B cell (primary cell): ENCODE results near the gene SPACA7. TPM values are rescaled to one million over a fixed set of nuclear protein-coding genes. Genes with fewer than 3 reads are reported as not detected.

Source experiments
- ATAC-seq: fragments of 200-7000 bp; cut with Tn5 transposase; one replicate; pipeline ENCODE4 v1.10.0; 2021; ENCODE audit warnings: low read depth, mild to moderate bottlenecking, moderate number of reproducible peaks, moderate library complexity
- CTCF ChIA-PET: fragments of 350-600 bp; sonication (Branson Sonifier 250); formaldehyde crosslinking; loops from one replicate; lab custom pipeline; 2021; ENCODE audit warnings: antibody characterized with exemption, inconsistent platforms; lab: Charles Lee
- POLR2A ChIA-PET: fragments of 350-600 bp; sonication (Branson Sonifier 250); formaldehyde crosslinking; loops from one replicate; lab custom pipeline; 2021; ENCODE audit warnings: antibody characterized with exemption; lab: Charles Lee
- DNase-seq: peaks from one replicate; pipeline ENCODE4 v3.0.0; 2013
- H2AFZ ChIP-seq: 2 replicates; pipeline ENCODE4 v1.6.1; 2012; ENCODE audit warnings: mild to moderate bottlenecking, low read depth, low read length; ENCODE audit not compliant: insufficient read depth, poor library complexity, severe bottlenecking
- H3K27ac ChIP-seq, 2 donors: 1 replicate in 1 of 2; 2 replicates in 1 of 2; pipeline ENCODE4 v1.5.1; 2012 to 2013; ENCODE audit warnings: low read length in 2 of 2, mild to moderate bottlenecking in 2 of 2, moderate library complexity in 1 of 2
- H3K27me3 ChIP-seq, 4 experiments: fragments of 200-600 bp in 1 of 4; sonication (generic) in 1 of 4; replicated peaks in 1 of 4; 1 replicate in 2 of 4; 2 replicates in 2 of 4; pipeline versions ENCODE4 v1.6.1 to v1.7.0; 2013 to 2016; ENCODE audit warnings: low read length in 3 of 4, mild to moderate bottlenecking in 2 of 4, mixed read lengths in 1 of 4, moderate library complexity in 1 of 4; ENCODE audit not compliant: insufficient read depth in 4 of 4, control insufficient read depth in 3 of 4; ENCODE audit errors: control extremely low read depth in 1 of 4
- H3K36me3 ChIP-seq, 2 experiments: replicated peaks in 1 of 2; 1 replicate in 1 of 2; 2 replicates in 1 of 2; pipeline versions ENCODE4 v1.6.1 to v1.7.1; 2013; ENCODE audit warnings: low read length in 1 of 2; ENCODE audit not compliant: insufficient read depth in 2 of 2, control insufficient read depth in 1 of 2; ENCODE audit errors: control extremely low read depth in 1 of 2, extremely low read depth in 1 of 2
- H3K4me1 ChIP-seq, 2 donors: fragments of 200-600 bp in 1 of 2; sonication (generic) in 1 of 2; 1 replicate in 1 of 2; 2 replicates in 1 of 2; pipeline versions ENCODE4 v1.5.1 to v1.6.1; 2013 to 2017; ENCODE audit warnings: low read length in 2 of 2; ENCODE audit not compliant: control insufficient read depth in 2 of 2, insufficient read depth in 2 of 2
- H3K4me2 ChIP-seq: replicated peaks from 2 replicates; pipeline ENCODE3; 2012; ENCODE audit warnings: mild to moderate bottlenecking, low read depth, low read length; ENCODE audit not compliant: poor library complexity, severe bottlenecking
- H3K4me3 ChIP-seq, 5 experiments: fragments of 200-600 bp in 1 of 5; sonication (generic) in 1 of 5; 1 replicate in 3 of 5; 2 replicates in 2 of 5; pipeline versions ENCODE4 v1.5.1 to v1.7.0; 2011 to 2016; ENCODE audit warnings: low read length in 4 of 5, mild to moderate bottlenecking in 4 of 5, low read depth in 2 of 5, control low read depth in 1 of 5, moderate library complexity in 1 of 5; ENCODE audit not compliant: insufficient read depth in 1 of 5; ENCODE audit errors: control extremely low read depth in 1 of 5, extremely low read depth in 1 of 5
- H3K79me2 ChIP-seq: fragments of 200-600 bp; sonication (generic); one replicate; pipeline ENCODE4 v1.6.0; 2016; ENCODE audit warnings: low read length; ENCODE audit not compliant: control insufficient read depth, insufficient read depth
- H3K9ac ChIP-seq: fragments of 200-600 bp; sonication (generic); 2 replicates; pipeline ENCODE4 v1.6.1; 2017; ENCODE audit warnings: mild to moderate bottlenecking, low read length, moderate library complexity
- H3K9me3 ChIP-seq, 3 donors: one replicate each; pipeline versions ENCODE4 v1.6.1 to v1.7.1; 2013; ENCODE audit warnings: low read length in 2 of 3; ENCODE audit not compliant: control insufficient read depth in 2 of 3, insufficient read depth in 1 of 3; ENCODE audit errors: control extremely low read depth in 1 of 3
- H4K20me1 ChIP-seq: 2 replicates; pipeline ENCODE4 v1.6.0; 2012; ENCODE audit warnings: mild to moderate bottlenecking, low read length; ENCODE audit not compliant: insufficient read depth, control insufficient read depth, poor library complexity, severe bottlenecking
- H3K27ac Mint-ChIP-seq: one replicate; pipeline ENCODE4 v1.8.0; 2021; ENCODE audit warnings: mixed read lengths
- H3K27me3 Mint-ChIP-seq: one replicate; pipeline ENCODE4 v1.8.0; 2021; ENCODE audit warnings: mixed read lengths
- H3K4me1 Mint-ChIP-seq: one replicate; pipeline ENCODE4 v1.8.0; 2021; ENCODE audit warnings: mixed read lengths
- H3K4me3 Mint-ChIP-seq: one replicate; pipeline ENCODE4 v1.8.0; 2021; ENCODE audit warnings: mixed read lengths
- H3K9me3 Mint-ChIP-seq: one replicate; pipeline ENCODE4 v1.8.0; 2022; ENCODE audit warnings: mixed read lengths; ENCODE audit not compliant: insufficient read depth
- CTCF ChIP-seq: fragments of 200-600 bp; IDR thresholded peaks from one replicate; pipeline ENCODE4 v1.8.0; 2022; ENCODE audit warnings: antibody characterized with exemption, mild to moderate bottlenecking
- EZH2 ChIP-seq: IDR thresholded peaks from 2 replicates; pipeline ENCODE4 v1.6.1; 2012; ENCODE audit warnings: borderline replicate concordance, low read depth, mild to moderate bottlenecking, moderate library complexity, low read length; ENCODE audit not compliant: insufficient read depth, poor library complexity, severe bottlenecking
- WGBS: methylation state at CpG from one replicate; pipeline ENCODE4 v1.1.5; 2013; ENCODE audit warnings: missing lambda C conversion rate; ENCODE audit not compliant: insufficient coverage; 5-methylcytosine and 5-hydroxymethylcytosine counted together
- intact Hi-C: fragments of 100-400 bp; cut with micrococcal nuclease; formaldehyde crosslinking; loops from one replicate; pipeline ENCODE4 v1.10.0; 2022
- polyA plus RNA-seq: library from polyadenylated mRNA; depleted of rRNA; stranded (reverse); fragments of >200 nt; gene quantifications from 2 replicates; pipeline ENCODE4 v1.2.3, GENCODE V29; 2012
- total RNA-seq, 2 donors: library from RNA; stranded (reverse); fragments of 120-200 nt in 1 of 2; gene quantifications; 1 replicate in 1 of 2; 2 replicates in 1 of 2; pipeline versions ENCODE4 v1.2.3 to v1.2.4, GENCODE V29; 2013 to 2022

Gene SPACA7
- total and polyA plus RNA-seq, 2 donors (not counting 1 experiment from before 2014, with no cell fraction given) = not detected

DNA sequence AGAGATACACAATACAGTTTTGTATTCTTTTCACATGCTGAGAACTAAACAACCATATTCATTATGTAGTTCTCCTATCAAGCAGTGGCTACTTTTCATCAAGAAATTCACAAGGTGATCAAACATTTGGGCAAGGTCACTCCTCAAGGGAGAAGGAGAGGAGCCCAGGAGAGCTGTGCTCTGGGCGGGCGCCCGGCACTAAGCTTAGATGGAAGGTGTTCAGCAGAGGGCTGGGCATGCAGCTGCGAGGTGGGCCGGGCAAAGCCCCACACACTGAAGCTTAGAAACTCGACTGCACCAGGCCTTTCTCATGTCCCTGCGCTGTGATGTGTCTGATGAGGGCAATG lies 30.4 kb upstream of the SPACA7 start:
- no peak overlapping the region for H3K4me3 ChIP-seq
- no peaks in the 10 kb centered on the region for H3K36me3 ChIP-seq
- H3K4me1 ChIP-seq = no peaks in the 10 kb centered on the region
- no CpG with 5 or more reads among the region's 7 CpGs for WGBS
- ChIA-PET CTCF (no interaction called here), POLR2A (no interaction called here)
- peaks cover 0 to 16% (median 0%) of the 10 kb centered on the region in 3 donors for H3K9me3 ChIP-seq
- H3K79me2 ChIP-seq = no peaks in the 10 kb centered on the region
- no peak for ATAC-seq
- no peaks in the 10 kb centered on the region for H4K20me1 ChIP-seq
- peak overlapping the region; percentile 10 for H2AFZ ChIP-seq
- no peak overlapping the region for H3K9ac ChIP-seq
- no peak overlapping the region for H3K4me2 ChIP-seq
- H3K27me3 ChIP-seq = peaks cover 0 to 12% (median 2%) of the 10 kb centered on the region in 4 experiments
- H3K27ac ChIP-seq = no peak overlapping the region
- DNase-seq = no peak
- intact Hi-C loops = no loop called here
- no peak overlapping the region for H3K4me3 Mint-ChIP-seq
- no peaks in the 10 kb centered on the region for H3K4me1 Mint-ChIP-seq
- peaks cover 32% of the 10 kb centered on the region for H3K27me3 Mint-ChIP-seq
- no peaks in the 10 kb centered on the region for H3K9me3 Mint-ChIP-seq
- TF ChIP-seq CTCF = no peak
- no peak for TF ChIP-seq EZH2
- no peak overlapping the region for H3K27ac Mint-ChIP-seq

DNA sequence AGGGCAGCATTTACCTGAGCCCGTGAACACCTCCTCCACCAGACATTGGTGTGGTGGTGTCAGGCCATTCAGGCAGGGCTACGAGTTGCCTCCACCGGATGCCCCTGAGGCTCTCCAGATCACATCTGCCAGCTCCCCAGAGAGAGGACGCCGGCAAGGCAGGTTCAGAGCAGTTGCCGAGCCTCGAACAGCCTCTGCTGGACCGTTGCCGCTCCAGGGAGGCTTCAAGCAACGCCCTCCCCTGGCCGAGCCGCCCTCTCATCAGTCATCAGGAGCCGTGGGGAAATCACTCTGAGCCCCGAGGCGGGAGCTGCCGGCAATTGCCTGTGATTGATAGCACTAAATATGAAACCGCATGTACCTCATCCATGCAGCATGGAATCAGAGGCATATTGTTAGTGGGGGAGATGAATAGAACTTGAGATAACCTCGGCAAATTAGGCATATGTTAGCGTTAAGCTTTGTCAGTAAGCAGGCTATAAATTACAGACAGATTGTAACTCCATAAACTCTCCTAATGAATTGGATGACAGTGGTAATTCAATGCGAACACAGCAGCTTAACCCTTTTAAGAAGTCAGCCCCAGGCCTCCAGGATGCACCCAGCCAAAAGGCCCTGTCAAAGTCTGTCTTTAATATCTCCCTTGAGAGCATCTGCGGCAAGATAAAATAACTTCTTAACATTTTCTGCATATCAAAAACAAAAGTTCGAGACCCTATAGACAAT lies 29.8 kb upstream of the SPACA7 start:
- H3K27me3 Mint-ChIP-seq = peaks cover 32% of the 10 kb centered on the region

More for the DNA sequence above, 29.8 kb upstream of the SPACA7 start:
- Mint-ChIP-seq H3K4me3 (no peak overlapping the region), H3K9me3 (no peaks in the 10 kb centered on the region), H3K4me1 (no peaks in the 10 kb centered on the region), H3K27ac (no peak overlapping the region)
- no peak overlapping the region for H3K27ac ChIP-seq
- CTCF ChIA-PET = no interaction called here
- no peak overlapping the region for H3K4me2 ChIP-seq
- intact Hi-C loops = no loop called here
- TF ChIP-seq CTCF = no peak
- TF ChIP-seq EZH2 = no peak
- no peaks in the 10 kb centered on the region for H3K36me3 ChIP-seq
- POLR2A ChIA-PET = no interaction called here
- ATAC-seq (no peak), DNase-seq (no peak)
- peaks cover 0 to 16% (median 0%) of the 10 kb centered on the region in 3 donors for H3K9me3 ChIP-seq
- H4K20me1 ChIP-seq = no peaks in the 10 kb centered on the region
- H3K9ac ChIP-seq = no peak overlapping the region
- 19% methylated on average over 18 of the region's 22 CpGs for WGBS
- peak overlapping the region; percentile 10 for H2AFZ ChIP-seq
- H3K79me2 ChIP-seq = no peaks in the 10 kb centered on the region
- H3K4me1 ChIP-seq = no peaks in the 10 kb centered on the region
- H3K27me3 ChIP-seq = peaks cover 0 to 12% (median 2%) of the 10 kb centered on the region in 4 experiments
- H3K4me3 ChIP-seq = no peak overlapping the region
